H1 (cell line): ENCODE measurements around the gene ZBTB46. TPM values are rescaled to one million over a fixed set of nuclear protein-coding genes. Genes with fewer than 3 reads are reported as not detected.

Experiments
- ASH2L ChIP-seq: fragments of 200-600, 300-600 bp; sonication (generic); IDR thresholded peaks from one replicate; pipeline ENCODE4 v1.7.1; 2017; ENCODE audit warnings: low read length
- BCL11A ChIP-seq, 2 experiments: IDR thresholded peaks; one replicate each; pipeline ENCODE4 v1.6.1; 2011; ENCODE audit warnings: low read depth in 2 of 2, low read length in 2 of 2, mild to moderate bottlenecking in 2 of 2
- CTBP2 ChIP-seq: IDR thresholded peaks from 2 replicates; pipeline ENCODE4 v1.7.0; 2011; ENCODE audit warnings: borderline replicate concordance, mild to moderate bottlenecking, moderate library complexity, mixed read lengths, low read length; ENCODE audit not compliant: insufficient read depth, insufficient read length
- EP300 ChIP-seq, 2 experiments: IDR thresholded peaks; 1 replicate in 1 of 2; 2 replicates in 1 of 2; pipeline ENCODE4 v1.6.1; 2011 to 2012; ENCODE audit warnings: low read depth in 2 of 2, low read length in 2 of 2, mild to moderate bottlenecking in 2 of 2, borderline replicate concordance in 1 of 2, inconsistent platforms in 1 of 2, moderate library complexity in 1 of 2
- FOSL1 ChIP-seq: IDR thresholded peaks from 2 replicates; pipeline ENCODE4 v1.6.1; 2011; ENCODE audit warnings: mild to moderate bottlenecking, low read depth, low read length, moderate library complexity; ENCODE audit not compliant: insufficient read depth
- GABPA ChIP-seq: IDR thresholded peaks from 2 replicates; pipeline ENCODE4 v1.6.1; 2011; ENCODE audit warnings: mild to moderate bottlenecking, low read length, moderate library complexity, borderline replicate concordance; ENCODE audit not compliant: insufficient read depth
- KDM1A ChIP-seq: fragments of 200-600, 300-600 bp; sonication (generic); IDR thresholded peaks from 2 replicates; pipeline ENCODE4 v1.7.1; 2016; ENCODE audit warnings: mild to moderate bottlenecking, low read length, borderline replicate concordance
- KDM4A ChIP-seq: IDR thresholded peaks from one replicate; pipeline ENCODE4 v1.7.1; 2012; ENCODE audit warnings: low read depth, mild to moderate bottlenecking, moderate library complexity, low read length, inconsistent platforms; ENCODE audit not compliant: severe bottlenecking
- MAFK ChIP-seq: IDR thresholded peaks from 2 replicates; pipeline ENCODE4 v1.6.1; 2012; ENCODE audit warnings: low read depth, mild to moderate bottlenecking, improper control_type of control experiment, low read length
- MAX ChIP-seq: IDR thresholded peaks from 2 replicates; pipeline ENCODE4 v1.6.1; 2012; ENCODE audit warnings: inconsistent platforms
- PHF8 ChIP-seq: fragments of 200-600 bp; sonication (generic); conservative IDR thresholded peaks from 2 replicates; pipeline ENCODE4 v1.7.1; 2012; ENCODE audit warnings: low read depth, mild to moderate bottlenecking, inconsistent platforms, low read length, moderate library complexity
- RAD21 ChIP-seq, 2 experiments: IDR thresholded peaks in 1 of 2; conservative IDR thresholded peaks in 1 of 2; 2 replicates each; pipeline ENCODE4 v1.6.1; 2011; ENCODE audit warnings: low read depth in 2 of 2, low read length in 2 of 2, improper control_type of control experiment in 1 of 2, inconsistent platforms in 1 of 2, mild to moderate bottlenecking in 1 of 2, moderate library complexity in 1 of 2
- RFX5 ChIP-seq: IDR thresholded peaks from 2 replicates; pipeline ENCODE4 v1.6.1; 2011; ENCODE audit warnings: low read depth, low read length, improper control_type of control experiment, borderline replicate concordance
- RNF2 ChIP-seq: fragments of 200-900, 300-1000 bp; sonication (generic); IDR thresholded peaks from 2 replicates; pipeline ENCODE4 v1.7.1; 2016; ENCODE audit warnings: borderline replicate concordance, low read depth, mild to moderate bottlenecking, antibody characterized with exemption, low read length; ENCODE audit not compliant: poor library complexity, severe bottlenecking; ENCODE audit errors: missing control alignments
- SAP30 ChIP-seq: fragments of 300-600 bp; sonication (generic); IDR thresholded peaks from 2 replicates; pipeline ENCODE4 v1.7.1; 2012; ENCODE audit warnings: low read length, moderate library complexity, mild to moderate bottlenecking, inconsistent platforms; ENCODE audit not compliant: insufficient read depth, insufficient replicate concordance
- SIN3A ChIP-seq, 2 experiments: IDR thresholded peaks in 1 of 2; conservative IDR thresholded peaks in 1 of 2; 2 replicates each; pipeline ENCODE4 v1.6.1; 2011 to 2012; ENCODE audit warnings: low read length in 2 of 2, improper control_type of control experiment in 1 of 2, low read depth in 1 of 2, mild to moderate bottlenecking in 1 of 2
- SP2 ChIP-seq: IDR thresholded peaks from 2 replicates; pipeline ENCODE4 v1.6.1; 2012; ENCODE audit warnings: mild to moderate bottlenecking, low read length, inconsistent platforms
- SP4 ChIP-seq: IDR thresholded peaks from 2 replicates; pipeline ENCODE4 v1.6.1; 2012; ENCODE audit warnings: low read length, inconsistent platforms
- SUZ12 ChIP-seq: fragments of 200-600 bp; sonication (generic); IDR thresholded peaks from 2 replicates; pipeline ENCODE4 v1.6.1; 2012; ENCODE audit warnings: mild to moderate bottlenecking, inconsistent platforms, low read length, moderate library complexity, mixed read lengths
- TAF7 ChIP-seq: optimal IDR thresholded peaks from 2 replicates; pipeline ENCODE3; 2011; ENCODE audit warnings: low read depth, mild to moderate bottlenecking, inconsistent platforms, low read length, moderate library complexity, borderline replicate concordance
- TBP ChIP-seq: IDR thresholded peaks from 2 replicates; pipeline ENCODE4 v1.6.1; 2011; ENCODE audit warnings: low read depth, low read length, improper control_type of control experiment
- polyA plus RNA-seq, 7 experiments: library from polyadenylated mRNA; depleted of rRNA in 3 of 7; stranded (reverse) in 5 of 7; unstranded in 2 of 7; fragments of >200 nt in 5 of 7; fragments of 200-250 nt in 2 of 7; gene quantifications; 1 replicate in 5 of 7; 2 replicates in 1 of 7; 4 replicates in 1 of 7; pipeline versions ENCODE4 v1.2.1 to v1.2.3, GENCODE V29; 2011 to 2013; ENCODE audit warnings: missing spikeins in 2 of 7, mixed read lengths in 2 of 7
- total RNA-seq: library from RNA; stranded (reverse); fragmentation: NEBNext Ultra II Directional; extraction: Animal tissue kit (Norgen Biotek cat#: 25700); gene quantifications from 2 replicates; pipeline ENCODE4 v1.2.1, GENCODE V29; 2021

ZBTB46 gene
- total and polyA plus RNA-seq, 2 of the 8 experiments (the other 6 are each of a cell fraction or from before 2014, with no cell fraction given): 6.4 to 22.4 TPM

GRCh38 chr20:63863798-63864544 is 32.9 kb upstream of the ZBTB46 start (continued):
- TF ChIP-seq MAX (peak; percentile 70), KDM1A (peak; percentile 34; the same call in 1 of the 2 replicates), SP2 (no peak), FOSL1 (no peak), KDM4A (no peak), SAP30 (no peak), EP300 (IDR thresholded peaks at IDR 0.05; ENCODE audit: borderline replicate concordance in 1 of 2, low read depth in 2 of 2, low read length in 2 of 2) (no peak), TBP (no peak), RNF2 (no peak), ASH2L (no peak), TAF7 (peak; percentile 31), SUZ12 (no peak), PHF8 (no peak), RAD21 (IDR thresholded peaks at IDR 0.05 in 1 of 2, conservative IDR thresholded peaks at IDR 0.05 in 1 of 2; ENCODE audit: low read depth in 2 of 2, low read length in 2 of 2) (peak; percentile 82 to 88), SP4 (no peak), MAFK (no peak), BCL11A (IDR thresholded peaks at IDR 0.05; ENCODE audit: low read depth in 2 of 2, low read length in 2 of 2) (no peak), GABPA (peak; percentile 76; the same call in 1 of the 2 replicates), RFX5 (no peak), CTBP2 (no peak), SIN3A (conservative IDR thresholded peaks at IDR 0.05 in 1 of 2, IDR thresholded peaks at IDR 0.05 in 1 of 2; ENCODE audit: low read depth in 1 of 2, low read length in 2 of 2) (peak in 1 of 2 experiments; percentile 51; a peak in 1 of 4 replicates)
